BJ (cell line): ENCODE results near the gene DCX. TPM values are rescaled to one million over a fixed set of nuclear protein-coding genes. Genes with fewer than 3 reads are reported as not detected.

Experiments used
- CTCF ChIA-PET: fragments of 350-600 bp; formaldehyde crosslinking; extraction: SDS; loops from one replicate; lab custom pipeline; 2021; ENCODE audit warnings: antibody characterized with exemption, inconsistent platforms; lab: Yijun Ruan, JAX
- POLR2A ChIA-PET: fragments of 300-600 bp; sonication (Branson Sonifier 250); formaldehyde crosslinking; extraction: SDS; loops from one replicate; lab custom pipeline; 2021; ENCODE audit warnings: antibody characterized with exemption; lab: Charles Lee
- DNase-seq: peaks from one replicate; pipeline ENCODE4 v3.0.0-alpha.2; 2011; ENCODE audit warnings: low read depth
- H3K27me3 ChIP-seq: 2 replicates; pipeline ENCODE4 v1.6.0; 2011; ENCODE audit warnings: low read length; ENCODE audit not compliant: control insufficient read depth, insufficient read depth
- H3K36me3 ChIP-seq: 2 replicates; pipeline ENCODE4 v1.5.1; 2011; ENCODE audit warnings: low read length; ENCODE audit not compliant: control insufficient read depth, insufficient read depth
- H3K4me3 ChIP-seq: 2 replicates; pipeline ENCODE4 v1.5.1; 2011; ENCODE audit warnings: low read depth, mild to moderate bottlenecking, control low read depth, low read length
- polyA plus RNA-seq: library from polyadenylated mRNA; depleted of rRNA; stranded (reverse); fragments of >200 nt; gene quantifications from 2 replicates; pipeline ENCODE4 v1.2.3, GENCODE V29; 2011
- TF ChIP-seq, protein P1 (sequence below): IDR thresholded peaks from 2 replicates; pipeline ENCODE4 v1.5.1; 2011; ENCODE audit warnings: low read depth, mild to moderate bottlenecking, control low read depth, inconsistent platforms, low read length, moderate library complexity; ENCODE audit not compliant: insufficient read depth

DCX gene
- polyA plus RNA-seq, 1 experiment = not detected

DNA sequence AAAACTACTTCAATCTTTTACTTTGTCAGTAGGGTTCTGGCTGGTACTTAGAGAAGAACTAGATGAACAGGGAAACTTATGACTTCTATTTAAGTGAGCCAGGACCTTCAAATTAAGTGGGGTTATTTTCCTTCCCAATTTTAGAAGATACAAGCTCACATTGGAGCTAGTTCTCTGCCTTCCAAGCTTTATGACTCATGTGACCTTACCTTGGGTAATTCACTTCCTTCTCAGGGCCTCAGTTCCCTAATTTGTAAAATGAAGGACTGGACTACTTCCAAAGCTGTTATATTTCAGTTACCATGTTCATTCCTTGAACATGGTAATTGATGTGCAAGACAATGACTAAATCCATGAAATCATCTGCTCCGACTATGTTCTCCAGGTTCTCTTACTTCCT, 32.0 kb upstream of the DCX start:
- ChIA-PET POLR2A (no interaction called here), CTCF (no interaction called here)
- Histone ChIP-seq H3K36me3 (no peaks in the 10 kb centered on the region), H3K27me3 (no peaks in the 10 kb centered on the region), H3K4me3 (no peak overlapping the region)
- DNase-seq = no peak
- TF ChIP-seq, protein P1, sequence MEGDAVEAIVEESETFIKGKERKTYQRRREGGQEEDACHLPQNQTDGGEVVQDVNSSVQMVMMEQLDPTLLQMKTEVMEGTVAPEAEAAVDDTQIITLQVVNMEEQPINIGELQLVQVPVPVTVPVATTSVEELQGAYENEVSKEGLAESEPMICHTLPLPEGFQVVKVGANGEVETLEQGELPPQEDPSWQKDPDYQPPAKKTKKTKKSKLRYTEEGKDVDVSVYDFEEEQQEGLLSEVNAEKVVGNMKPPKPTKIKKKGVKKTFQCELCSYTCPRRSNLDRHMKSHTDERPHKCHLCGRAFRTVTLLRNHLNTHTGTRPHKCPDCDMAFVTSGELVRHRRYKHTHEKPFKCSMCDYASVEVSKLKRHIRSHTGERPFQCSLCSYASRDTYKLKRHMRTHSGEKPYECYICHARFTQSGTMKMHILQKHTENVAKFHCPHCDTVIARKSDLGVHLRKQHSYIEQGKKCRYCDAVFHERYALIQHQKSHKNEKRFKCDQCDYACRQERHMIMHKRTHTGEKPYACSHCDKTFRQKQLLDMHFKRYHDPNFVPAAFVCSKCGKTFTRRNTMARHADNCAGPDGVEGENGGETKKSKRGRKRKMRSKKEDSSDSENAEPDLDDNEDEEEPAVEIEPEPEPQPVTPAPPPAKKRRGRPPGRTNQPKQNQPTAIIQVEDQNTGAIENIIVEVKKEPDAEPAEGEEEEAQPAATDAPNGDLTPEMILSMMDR = no peak

GRCh38 chrX:111442791-111443190, 30.8 kb upstream of the DCX start:
- TF ChIP-seq, protein P1 = no peak
- POLR2A ChIA-PET = no interaction called here
- Histone ChIP-seq H3K4me3 (no peak overlapping the region), H3K27me3 (no peaks in the 10 kb centered on the region), H3K36me3 (no peaks in the 10 kb centered on the region)
- DNase-seq = no peak
- CTCF ChIA-PET = no interaction called here

DNA sequence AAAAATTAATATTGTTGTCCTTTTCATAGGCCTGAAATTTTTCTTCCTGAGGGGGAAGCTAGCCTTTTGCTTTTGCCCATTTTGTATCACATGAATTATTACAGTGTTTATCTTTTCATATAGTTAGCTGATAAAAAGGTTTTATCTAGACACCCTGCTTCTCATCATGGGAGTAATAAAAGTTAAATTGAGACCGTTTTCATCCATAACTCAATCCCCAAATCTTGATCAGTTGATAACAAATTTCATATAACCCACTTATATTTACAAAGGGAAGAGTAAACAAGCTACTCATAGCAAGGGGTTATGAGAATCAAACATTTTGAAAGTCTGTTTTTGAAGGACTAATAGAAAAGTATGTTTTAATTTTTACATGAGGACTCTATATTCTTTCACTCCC, 23.5 kb upstream of the DCX start:
- DNase-seq = no peak
- H3K4me3 ChIP-seq = no peak overlapping the region
- ChIA-PET POLR2A (no interaction called here), CTCF (interaction anchor here (2.4 kb wide), 1 partner anchor 10 kb away, joined by 7 read pairs; no protein-coding TSS in a partner anchor)
- H3K27me3 ChIP-seq = no peaks in the 10 kb centered on the region
- H3K36me3 ChIP-seq = no peaks in the 10 kb centered on the region
- TF ChIP-seq, protein P1 = no peak

- Histone ChIP-seq H3K36me3 (no peaks in the 10 kb centered on the region), H3K27me3 (no peaks in the 10 kb centered on the region), H3K4me3 (no peak overlapping the region)
- TF ChIP-seq, protein P1 = no peak
- POLR2A ChIA-PET = no interaction called here
- DNase-seq = no peak
- CTCF ChIA-PET = no interaction called here
These were observed 19.0 kb upstream of the DCX start for GRCh38 chrX:111431001-111431400.

- H3K4me3 ChIP-seq = no peak overlapping the region
- TF ChIP-seq, protein P1 = no peak
- ChIA-PET POLR2A (no interaction called here), CTCF (no interaction called here)
- no peaks in the 10 kb centered on the region for H3K36me3 ChIP-seq
- H3K27me3 ChIP-seq = no peaks in the 10 kb centered on the region
- DNase-seq = no peak
These were observed 435 bp downstream of the DCX start for GRCh38 chrX:111411557-111411956.
